SK-N-SH (cell line): ENCODE measurements around the gene LRIG1. TPM values are rescaled to one million over a fixed set of nuclear protein-coding genes. Genes with fewer than 3 reads are reported as not detected.

ENCODE experiments used
- CTCF ChIA-PET: fragments of 300-600, 350-600 bp; formaldehyde crosslinking; extraction: SDS; loops from one replicate; lab custom pipeline; 2021; lab: Yijun Ruan, JAX
- POLR2A ChIA-PET: fragments of 350-600 bp; sonication (Branson Sonifier 250); formaldehyde crosslinking; extraction: SDS; loops from one replicate; lab custom pipeline; 2020; ENCODE audit warnings: antibody characterized with exemption, inconsistent platforms; lab: Yijun Ruan, JAX
- DNase-seq: peaks from one replicate; pipeline ENCODE4 v3.0.0; 2012
- H2AFZ ChIP-seq: fragments of 200-600 bp; sonication (generic); 2 replicates; pipeline ENCODE4 v1.8.1; 2016; ENCODE audit warnings: antibody characterized with exemption, mild to moderate bottlenecking, low read depth
- H3F3A ChIP-seq: fragments of 200-600 bp; sonication (generic); replicated peaks from 2 replicates; pipeline ENCODE3; 2016; ENCODE audit warnings: antibody characterized with exemption, mild to moderate bottlenecking; ENCODE audit not compliant: insufficient read depth
- H3K27ac ChIP-seq, 2 experiments: fragments of 200-500 bp in 1 of 2; fragments of 200-600 bp in 1 of 2; sonication (Bioruptor generic) in 1 of 2; sonication (generic), shearing (Covaris generic) in 1 of 2; 2 replicates each; pipeline versions ENCODE4 v1.5.1 to v1.6.1; 2014 to 2016; ENCODE audit warnings: low read depth in 2 of 2, inconsistent platforms in 1 of 2, low read length in 1 of 2, mild to moderate bottlenecking in 1 of 2, mixed read lengths in 1 of 2
- H3K27me3 ChIP-seq: fragments of 200-600 bp; sonication (generic), shearing (Covaris generic); 2 replicates; pipeline ENCODE4 v1.6.1; 2016; ENCODE audit warnings: mixed run types; ENCODE audit not compliant: insufficient read depth
- H3K36me3 ChIP-seq, 2 experiments: fragments of 200-500 bp in 1 of 2; fragments of 200-600 bp in 1 of 2; sonication (Bioruptor generic) in 1 of 2; sonication (generic) in 1 of 2; replicated peaks in 1 of 2; 2 replicates each; pipeline versions ENCODE3 to v1.5.1; 2014 to 2016; ENCODE audit warnings: low read length in 1 of 2, mild to moderate bottlenecking in 1 of 2; ENCODE audit not compliant: insufficient read depth in 2 of 2, control insufficient read depth in 1 of 2
- H3K4me1 ChIP-seq, 2 experiments: fragments of 200-500 bp in 1 of 2; fragments of 200-600 bp in 1 of 2; sonication (Bioruptor generic) in 1 of 2; sonication (generic), shearing (Covaris generic) in 1 of 2; 2 replicates each; pipeline versions ENCODE4 v1.5.1 to v1.6.1; 2014 to 2016; ENCODE audit warnings: low read depth in 1 of 2, low read length in 1 of 2, mixed run types in 1 of 2; ENCODE audit not compliant: insufficient read depth in 2 of 2, control insufficient read depth in 1 of 2
- H3K4me2 ChIP-seq: fragments of 200-600 bp; sonication (generic), shearing (Covaris generic); 2 replicates; pipeline ENCODE4 v1.6.1; 2017; ENCODE audit warnings: mixed run types
- H3K4me3 ChIP-seq, 2 experiments: fragments of 200-500 bp in 1 of 2; fragments of 200-600 bp in 1 of 2; sonication (Bioruptor generic) in 1 of 2; sonication (generic), shearing (Covaris generic) in 1 of 2; 2 replicates each; pipeline versions ENCODE4 v1.5.1 to v1.8.1; 2014 to 2016; ENCODE audit warnings: low read depth in 2 of 2, inconsistent platforms in 1 of 2, low read length in 1 of 2, mild to moderate bottlenecking in 1 of 2, mixed read lengths in 1 of 2, moderate library complexity in 1 of 2
- H3K79me2 ChIP-seq: fragments of 200-600 bp; sonication (generic); 2 replicates; pipeline ENCODE4 v1.8.1; 2017; ENCODE audit warnings: mild to moderate bottlenecking; ENCODE audit not compliant: insufficient read depth
- H3K9ac ChIP-seq: fragments of 200-600 bp; sonication (generic); 2 replicates; pipeline ENCODE4 v1.6.1; 2017; ENCODE audit warnings: mixed run types
- H3K9me2 ChIP-seq: fragments of 200-600 bp; sonication (generic); 2 replicates; pipeline ENCODE4 v1.6.1; 2017; ENCODE audit warnings: mixed run types
- H3K9me3 ChIP-seq: fragments of 200-600 bp; sonication (generic); 2 replicates; pipeline ENCODE4 v1.6.1; 2017; ENCODE audit warnings: mixed run types, mild to moderate bottlenecking, moderate library complexity
- H4K20me1 ChIP-seq: fragments of 200-600 bp; sonication (generic); 2 replicates; pipeline ENCODE4 v1.6.1; 2017; ENCODE audit warnings: mild to moderate bottlenecking, mixed run types; ENCODE audit not compliant: insufficient read depth
- CTCF ChIP-seq: fragments of 200-600 bp; sonication (generic); IDR thresholded peaks from 2 replicates; pipeline ENCODE4 v1.6.1; 2017; ENCODE audit warnings: antibody characterized with exemption, mild to moderate bottlenecking, moderate library complexity
- EP300 ChIP-seq, 2 experiments: IDR thresholded peaks; 2 replicates each; pipeline versions ENCODE4 v1.4.0 to v1.6.1; 2012; ENCODE audit warnings: borderline replicate concordance in 1 of 2, low read depth in 1 of 2, low read length in 1 of 2
- EZH2phosphoT487 ChIP-seq: fragments of 200-600 bp; sonication (generic); IDR thresholded peaks from 2 replicates; pipeline ENCODE4 v1.6.1; 2017; ENCODE audit warnings: low read depth, mixed run types, mild to moderate bottlenecking, antibody characterized with exemption, moderate library complexity, borderline replicate concordance
- FOXM1 ChIP-seq: IDR thresholded peaks from 2 replicates; pipeline ENCODE4 v1.4.0; 2012; ENCODE audit warnings: low read depth, mild to moderate bottlenecking
- IRF3 ChIP-seq: fragments of 150-350 bp; IDR thresholded peaks from 2 replicates; pipeline ENCODE4 v1.6.1; 2016; ENCODE audit warnings: mild to moderate bottlenecking, low read depth, low read length
- JUND ChIP-seq: IDR thresholded peaks from 2 replicates; pipeline ENCODE4 v1.4.0; 2012
- MAX ChIP-seq: IDR thresholded peaks from 2 replicates; pipeline ENCODE4 v1.4.0; 2012; ENCODE audit warnings: low read depth
- MEF2A ChIP-seq: IDR thresholded peaks from 2 replicates; pipeline ENCODE4 v1.4.0; 2012; ENCODE audit warnings: low read depth, borderline replicate concordance
- NFIC ChIP-seq: IDR thresholded peaks from 2 replicates; pipeline ENCODE4 v1.4.0; 2012; ENCODE audit warnings: borderline replicate concordance
- POLR2AphosphoS5 ChIP-seq: IDR thresholded peaks from 2 replicates; pipeline ENCODE4 v1.6.1; 2012; ENCODE audit warnings: low read depth, low read length
- RAD21 ChIP-seq: IDR thresholded peaks from 2 replicates; pipeline ENCODE4 v1.6.1; 2012; ENCODE audit warnings: mild to moderate bottlenecking, low read length
- REST ChIP-seq: IDR thresholded peaks from 2 replicates; pipeline ENCODE4 v1.6.1; 2012; ENCODE audit warnings: mild to moderate bottlenecking, low read depth, low read length, moderate library complexity
- RXRA ChIP-seq: IDR thresholded peaks from 2 replicates; pipeline ENCODE4 v1.4.0; 2012; ENCODE audit warnings: low read depth, mild to moderate bottlenecking, borderline replicate concordance
- SIN3A ChIP-seq: IDR thresholded peaks from 2 replicates; pipeline ENCODE4 v1.6.1; 2012; ENCODE audit warnings: low read depth, mild to moderate bottlenecking, low read length, moderate library complexity, borderline replicate concordance
- SMC3 ChIP-seq: IDR thresholded peaks from 2 replicates; pipeline ENCODE4 v1.6.1; 2012; ENCODE audit warnings: low read depth, low read length, improper control_type of control experiment
- TCF12 ChIP-seq: IDR thresholded peaks from 2 replicates; pipeline ENCODE4 v1.4.0; 2012
- USF1 ChIP-seq: IDR thresholded peaks from 2 replicates; pipeline ENCODE4 v1.4.0; 2012; ENCODE audit warnings: low read depth, borderline replicate concordance
- YY1 ChIP-seq: IDR thresholded peaks from 2 replicates; pipeline ENCODE4 v1.4.0; 2012; ENCODE audit warnings: low read depth, mild to moderate bottlenecking
- WGBS: methylation state at CpG from one replicate; pipeline ENCODE4 v1.1.6; 2017; ENCODE audit warnings: low lambda C conversion rate; 5-methylcytosine and 5-hydroxymethylcytosine counted together
- polyA plus RNA-seq, 3 experiments: library from polyadenylated mRNA; depleted of rRNA; stranded (reverse); fragments of >200 nt; gene quantifications; 2 replicates each; pipeline ENCODE4 v1.2.3, GENCODE V29; 2012

Gene LRIG1
- polyA plus RNA-seq, 1 of the 3 experiments (the other 2 are of a cell fraction), result 1.7 TPM

GRCh38 chr3:66465587-66465986 lies 35.2 kb downstream of the LRIG1 start:
- Histone ChIP-seq H4K20me1 (no peaks in the 10 kb centered on the region), H3K9ac (no peak overlapping the region), H3K27ac (no peak overlapping the region), H3K4me1 (no peaks in the 10 kb centered on the region), H3F3A (no peaks in the 10 kb centered on the region), H3K36me3 (no peaks in the 10 kb centered on the region), H3K4me2 (no peak overlapping the region), H3K9me3 (no peaks in the 10 kb centered on the region), H3K79me2 (no peaks in the 10 kb centered on the region), H3K4me3 (no peak overlapping the region), H2AFZ (no peak overlapping the region), H3K9me2 (no peaks in the 10 kb centered on the region), H3K27me3 (no peaks in the 10 kb centered on the region; the same call in 1 of the 2 replicates)
- WGBS, result 95% methylated on average over 4 of the region's 4 CpGs
- no peak for TF ChIP-seq TCF12
- TF ChIP-seq CTCF, result no peak
- no peak for TF ChIP-seq JUND
- TF ChIP-seq FOXM1, result no peak
- no peak for TF ChIP-seq RXRA
- no peak for TF ChIP-seq RAD21
- TF ChIP-seq USF1, result no peak
- TF ChIP-seq YY1, result no peak
- TF ChIP-seq IRF3, result no peak
- CTCF ChIA-PET, result interaction anchor here (1.0 kb wide), 1 partner anchor 25 kb away, joined by 4 read pairs; no protein-coding TSS in a partner anchor
- DNase-seq, result no peak
- POLR2A ChIA-PET, result no interaction called here

GRCh38 chr3:66465034-66465433 lies 35.8 kb downstream of the LRIG1 start:
- ChIA-PET CTCF (interaction anchor here (1.0 kb wide), 1 partner anchor 24 kb away, joined by 4 read pairs; no protein-coding TSS in a partner anchor), POLR2A (no interaction called here)
- TF ChIP-seq MEF2A (no peak), NFIC (no peak), SMC3 (no peak), MAX (no peak), SIN3A (no peak), EZH2phosphoT487 (no peak), POLR2AphosphoS5 (no peak), IRF3 (no peak), JUND (no peak), REST (no peak), EP300 (IDR thresholded peaks at IDR 0.05; ENCODE audit: borderline replicate concordance in 1 of 2, low read depth in 1 of 2, low read length in 1 of 2) (no peak)
- no peaks in the 10 kb centered on the region for H3K79me2 ChIP-seq
- 85% methylated on average over 3 of the region's 3 CpGs for WGBS
- DNase-seq, result no peak
- no peaks in the 10 kb centered on the region for H3F3A ChIP-seq
- no peak overlapping the region for H3K9ac ChIP-seq
- H3K4me3 ChIP-seq, result no peak overlapping the region
- no peak overlapping the region for H3K27ac ChIP-seq
- no peak overlapping the region for H3K4me2 ChIP-seq
- no peak overlapping the region for H2AFZ ChIP-seq
- no peaks in the 10 kb centered on the region; the same call in 1 of the 2 replicates for H3K27me3 ChIP-seq
- no peaks in the 10 kb centered on the region for H3K4me1 ChIP-seq
- no peaks in the 10 kb centered on the region for H4K20me1 ChIP-seq
- H3K36me3 ChIP-seq, result no peaks in the 10 kb centered on the region
- no peaks in the 10 kb centered on the region for H3K9me2 ChIP-seq
- H3K9me3 ChIP-seq, result no peaks in the 10 kb centered on the region
